Dendritic cell treated with granulocyte-macrophage colony-stimulating factor and Interleukin-4, amounts not matched to agents 40 ng/mL and 50 ng/mL, for 4 days (primary cell): ENCODE measurements around the gene ADCY1.

Experiments used
- H3K27ac Mint-ChIP-seq: one replicate; pipeline ENCODE4 v1.8.0; 2022; ENCODE audit warnings: mild to moderate bottlenecking, mixed read lengths
- H3K27me3 Mint-ChIP-seq: one replicate; pipeline ENCODE4 v1.8.0; 2022; ENCODE audit warnings: mild to moderate bottlenecking, mixed read lengths
- H3K36me3 Mint-ChIP-seq: one replicate; pipeline ENCODE4 v1.8.0; 2022; ENCODE audit warnings: low read depth, mixed read lengths
- H3K4me1 Mint-ChIP-seq: one replicate; pipeline ENCODE4 v1.8.0; 2022; ENCODE audit warnings: low read depth, mixed read lengths
- H3K4me3 Mint-ChIP-seq: one replicate; pipeline ENCODE4 v1.8.0; 2022; ENCODE audit warnings: mild to moderate bottlenecking, moderate library complexity, mixed read lengths
- H3K9me3 Mint-ChIP-seq: one replicate; pipeline ENCODE4 v1.8.0; 2022; ENCODE audit warnings: mixed read lengths
- intact Hi-C: fragments of 100-400 bp; cut with micrococcal nuclease; formaldehyde crosslinking; loops from one replicate; pipeline ENCODE4 v1.15.0; 2022

The ADCY1 gene

GRCh38 chr7:45582868-45583277 lies 8.7 kb downstream of the ADCY1 start:
- H3K27me3 Mint-ChIP-seq, result no peaks in the 10 kb centered on the region
- intact Hi-C loops, result no loop called here
- H3K36me3 Mint-ChIP-seq, result no peaks in the 10 kb centered on the region
- no peaks in the 10 kb centered on the region for H3K9me3 Mint-ChIP-seq
- H3K4me3 Mint-ChIP-seq, result no peak overlapping the region
- H3K4me1 Mint-ChIP-seq, result no peaks in the 10 kb centered on the region
- no peak overlapping the region for H3K27ac Mint-ChIP-seq

GRCh38 chr7:45583296-45583695 lies 9.1 kb downstream of the ADCY1 start:
- H3K4me3 Mint-ChIP-seq, result no peak overlapping the region
- intact Hi-C loops, result no loop called here
- H3K4me1 Mint-ChIP-seq, result no peaks in the 10 kb centered on the region
- no peaks in the 10 kb centered on the region for H3K27me3 Mint-ChIP-seq
- H3K27ac Mint-ChIP-seq, result no peak overlapping the region
- no peaks in the 10 kb centered on the region for H3K9me3 Mint-ChIP-seq
- no peaks in the 10 kb centered on the region for H3K36me3 Mint-ChIP-seq

GRCh38 chr7:45584261-45585210 lies 10.4 kb downstream of the ADCY1 start:
- Mint-ChIP-seq H3K4me3 (no peak overlapping the region), H3K4me1 (no peaks in the 10 kb centered on the region), H3K27ac (no peak overlapping the region), H3K27me3 (no peaks in the 10 kb centered on the region), H3K9me3 (no peaks in the 10 kb centered on the region), H3K36me3 (no peaks in the 10 kb centered on the region)
- intact Hi-C loops, result no loop called here

- H3K4me1 Mint-ChIP-seq, result no peaks in the 10 kb centered on the region
- H3K9me3 Mint-ChIP-seq, result no peaks in the 10 kb centered on the region
- H3K4me3 Mint-ChIP-seq, result no peak overlapping the region
- H3K27me3 Mint-ChIP-seq, result no peaks in the 10 kb centered on the region
- H3K36me3 Mint-ChIP-seq, result no peaks in the 10 kb centered on the region
- H3K27ac Mint-ChIP-seq, result no peak overlapping the region
- intact Hi-C loops, result no loop called here
Observed at GRCh38 chr7:45585628-45586027, 11.5 kb downstream of the ADCY1 start.

DNA sequence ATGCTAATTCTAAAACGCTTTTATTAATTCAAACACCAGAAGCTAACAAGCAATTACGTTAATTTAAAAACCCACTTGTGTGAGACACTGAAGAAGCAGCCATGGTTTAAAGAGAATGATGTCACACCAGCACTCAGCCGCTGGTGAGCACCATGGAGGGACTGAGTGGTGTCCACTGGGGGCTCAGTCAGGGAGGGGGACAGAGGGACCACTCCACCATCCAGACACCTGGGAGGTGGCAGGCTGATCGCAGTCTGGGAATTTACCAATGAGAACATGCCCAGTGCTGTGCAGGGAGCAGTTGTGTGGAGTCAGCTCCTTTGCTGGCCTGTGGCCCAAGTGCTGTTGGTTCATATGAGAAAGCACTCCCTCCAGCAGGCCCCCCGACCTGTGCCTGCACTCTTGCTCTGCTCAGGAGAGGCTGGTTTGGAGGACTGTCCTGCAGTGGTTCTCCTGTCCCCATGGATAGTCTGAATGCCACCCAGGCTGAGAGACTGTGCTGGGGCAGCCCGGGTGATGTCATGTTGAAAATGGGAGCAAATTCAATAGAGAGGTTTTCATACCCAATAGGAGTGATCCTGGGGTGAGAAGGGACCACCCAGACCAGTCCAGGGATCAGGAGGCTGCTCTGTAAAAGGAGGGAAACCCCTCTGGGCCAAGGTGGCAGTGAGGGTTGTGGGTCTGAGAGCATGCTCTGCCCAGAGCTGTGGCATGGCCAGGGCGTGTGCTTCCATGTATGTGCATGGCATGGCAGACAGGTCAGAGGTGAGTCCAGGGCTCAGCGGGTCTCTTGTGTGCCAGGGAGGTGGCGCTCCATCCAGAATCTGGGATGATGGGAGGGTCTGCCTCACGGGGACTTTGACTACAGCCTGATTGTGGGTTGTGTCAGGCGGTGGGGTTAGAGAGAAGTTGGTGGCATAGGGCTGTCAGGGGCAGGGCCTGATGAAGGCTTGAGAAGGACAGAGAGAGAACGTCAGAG lies 12.7 kb downstream of the ADCY1 start:
- Mint-ChIP-seq H3K4me3 (no peak overlapping the region), H3K9me3 (no peaks in the 10 kb centered on the region), H3K36me3 (no peaks in the 10 kb centered on the region), H3K4me1 (no peaks in the 10 kb centered on the region), H3K27me3 (no peaks in the 10 kb centered on the region), H3K27ac (no peak overlapping the region)
- intact Hi-C loops, result no loop called here

DNA sequence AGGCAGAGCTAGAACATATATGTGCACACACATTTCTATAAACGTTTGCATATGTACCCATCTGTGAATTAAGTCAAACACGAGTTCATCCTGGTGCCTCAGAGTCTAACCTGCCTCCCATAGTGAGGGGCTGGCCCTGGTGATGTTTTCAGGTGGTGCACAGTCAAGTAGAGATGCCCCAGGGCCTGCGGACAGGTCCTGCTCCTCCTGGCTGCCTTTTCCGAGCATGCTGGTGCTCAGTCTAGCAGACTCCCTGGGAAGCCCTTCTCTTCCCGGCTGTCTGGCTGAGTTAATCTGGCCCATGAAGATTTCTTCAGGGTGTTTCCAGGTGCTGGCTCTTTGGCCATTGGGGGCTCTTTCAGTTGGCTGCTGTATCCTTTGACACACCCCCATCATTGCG lies 14.3 kb downstream of the ADCY1 start:
- Mint-ChIP-seq H3K36me3 (no peaks in the 10 kb centered on the region), H3K4me3 (no peak overlapping the region), H3K27me3 (no peaks in the 10 kb centered on the region), H3K4me1 (no peaks in the 10 kb centered on the region), H3K9me3 (no peaks in the 10 kb centered on the region), H3K27ac (no peak overlapping the region)
- intact Hi-C loops, result no loop called here

DNA sequence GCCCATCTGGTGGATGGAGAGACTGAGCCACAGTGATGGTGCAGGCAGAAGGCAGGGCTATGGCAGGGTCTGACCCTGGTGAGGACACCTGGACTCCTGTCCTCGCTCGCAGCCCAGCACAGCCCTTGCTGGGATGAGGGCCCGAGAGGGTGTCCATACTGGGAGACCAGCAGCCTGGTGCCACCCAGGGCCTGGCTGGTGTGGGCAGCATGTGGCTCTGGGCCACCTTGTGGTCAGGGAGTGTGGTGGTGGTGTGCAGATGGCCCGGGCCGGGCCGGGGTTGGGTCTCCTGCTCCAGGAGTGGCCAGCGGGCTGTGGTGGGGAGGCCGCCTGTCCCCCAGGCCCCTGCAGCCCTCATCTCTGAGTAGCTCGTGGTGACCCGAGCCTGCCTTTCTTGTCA lies 14.9 kb downstream of the ADCY1 start:
- intact Hi-C loops, result no loop called here
- Mint-ChIP-seq H3K4me1 (no peaks in the 10 kb centered on the region), H3K27ac (no peak overlapping the region), H3K27me3 (no peaks in the 10 kb centered on the region), H3K36me3 (no peaks in the 10 kb centered on the region), H3K4me3 (no peak overlapping the region), H3K9me3 (no peaks in the 10 kb centered on the region)

DNA sequence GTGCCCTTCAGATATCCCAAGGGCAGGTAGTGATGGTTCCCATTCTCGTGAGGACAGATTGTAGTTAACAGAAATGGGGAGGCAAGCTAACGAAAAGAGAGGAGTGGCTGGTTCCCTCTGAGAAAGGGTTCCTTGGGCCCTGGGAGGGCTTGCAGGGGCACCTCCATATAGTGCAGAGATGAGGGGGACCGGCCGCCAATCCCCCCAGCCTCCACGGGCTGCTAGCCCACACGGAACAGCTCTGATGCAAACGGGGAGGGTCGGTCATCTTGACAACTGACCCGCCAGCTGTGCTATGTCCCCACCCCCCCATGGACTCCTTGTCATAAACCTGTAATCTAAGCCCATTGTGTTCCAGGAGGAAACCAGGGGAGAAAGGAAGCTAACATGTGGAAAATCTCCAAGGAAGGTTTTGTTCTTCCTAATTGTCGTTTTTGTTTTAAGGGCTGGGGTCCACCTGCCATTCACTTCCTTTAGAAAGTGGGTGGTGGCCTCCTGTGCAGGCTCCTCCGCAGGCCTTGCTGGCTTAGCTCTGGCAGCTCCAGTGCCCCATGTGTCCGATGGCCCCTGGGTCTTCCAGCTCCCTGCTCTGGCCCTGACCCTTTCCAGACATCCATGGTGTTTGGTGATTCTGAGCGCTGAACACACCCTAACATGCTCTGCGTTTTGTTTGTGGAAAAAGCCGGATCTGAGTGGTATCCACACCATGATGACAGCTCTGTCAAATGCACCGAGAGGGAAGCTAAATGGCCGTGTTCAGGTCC lies 15.9 kb downstream of the ADCY1 start:
- Mint-ChIP-seq H3K27me3 (no peaks in the 10 kb centered on the region), H3K27ac (no peak overlapping the region), H3K9me3 (no peaks in the 10 kb centered on the region), H3K4me3 (no peak overlapping the region), H3K36me3 (no peaks in the 10 kb centered on the region), H3K4me1 (no peaks in the 10 kb centered on the region)
- intact Hi-C loops, result no loop called here

GRCh38 chr7:45590679-45591057 lies 16.5 kb downstream of the ADCY1 start:
- Mint-ChIP-seq H3K9me3 (no peaks in the 10 kb centered on the region), H3K4me3 (no peak overlapping the region), H3K36me3 (no peaks in the 10 kb centered on the region), H3K4me1 (no peaks in the 10 kb centered on the region), H3K27me3 (no peaks in the 10 kb centered on the region), H3K27ac (no peak overlapping the region)
- intact Hi-C loops, result no loop called here

DNA sequence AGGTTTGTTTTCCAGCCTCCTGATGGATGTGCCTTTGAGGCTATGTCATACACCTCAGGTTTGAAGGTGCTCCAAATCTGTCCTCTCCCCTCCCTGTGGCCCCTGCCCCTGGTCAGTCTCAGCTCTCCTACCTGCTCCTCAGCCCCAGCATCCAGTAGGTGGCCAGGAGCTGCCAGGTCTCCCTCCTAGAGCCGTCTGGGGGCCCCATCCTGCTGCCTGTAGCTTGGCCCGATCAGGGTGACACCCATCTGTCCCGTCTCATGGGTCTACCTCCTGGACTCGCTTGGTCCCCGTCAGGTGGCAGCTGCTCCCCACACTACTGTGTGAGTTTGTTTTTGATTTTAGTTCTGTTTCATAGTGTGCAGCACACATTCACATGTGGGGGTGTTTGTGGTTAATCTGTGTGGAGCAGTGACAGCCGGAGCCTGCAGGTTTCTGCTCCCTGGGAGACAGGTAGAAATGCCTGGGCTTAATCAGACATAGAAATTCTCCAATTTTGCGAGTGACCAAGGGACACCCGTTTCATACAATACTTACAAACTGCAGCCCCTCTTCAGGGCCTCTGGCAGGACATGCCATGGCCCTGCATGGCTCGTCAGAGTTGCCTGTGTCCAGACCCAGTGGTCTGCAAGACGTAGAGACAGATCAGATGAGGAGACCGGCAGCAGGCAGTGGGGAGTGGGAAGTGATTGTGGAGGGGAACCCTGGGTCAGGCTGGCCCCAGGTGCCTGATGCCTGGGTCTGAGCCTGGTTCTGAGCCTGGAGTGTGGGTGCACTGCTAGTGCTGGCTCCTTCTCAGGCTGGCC lies 17.1 kb downstream of the ADCY1 start:
- intact Hi-C loops, result no loop called here
- Mint-ChIP-seq H3K27ac (no peak overlapping the region), H3K4me3 (no peak overlapping the region), H3K4me1 (no peaks in the 10 kb centered on the region), H3K36me3 (no peaks in the 10 kb centered on the region), H3K27me3 (no peaks in the 10 kb centered on the region), H3K9me3 (no peaks in the 10 kb centered on the region)

GRCh38 chr7:45592230-45592991 lies 18.2 kb downstream of the ADCY1 start:
- H3K9me3 Mint-ChIP-seq, result no peaks in the 10 kb centered on the region
- H3K27me3 Mint-ChIP-seq, result no peaks in the 10 kb centered on the region
- H3K4me3 Mint-ChIP-seq, result no peak overlapping the region
- intact Hi-C loops, result no loop called here
- no peaks in the 10 kb centered on the region for H3K36me3 Mint-ChIP-seq
- no peak overlapping the region for H3K27ac Mint-ChIP-seq
- H3K4me1 Mint-ChIP-seq, result no peaks in the 10 kb centered on the region

GRCh38 chr7:45593121-45593541 lies 19.0 kb downstream of the ADCY1 start:
- H3K9me3 Mint-ChIP-seq, result no peaks in the 10 kb centered on the region
- intact Hi-C loops, result no loop called here
- no peaks in the 10 kb centered on the region for H3K36me3 Mint-ChIP-seq
- H3K4me1 Mint-ChIP-seq, result no peaks in the 10 kb centered on the region
- H3K4me3 Mint-ChIP-seq, result no peak overlapping the region
- H3K27ac Mint-ChIP-seq, result no peak overlapping the region
- no peaks in the 10 kb centered on the region for H3K27me3 Mint-ChIP-seq
